GM19467 (cell line): ENCODE data around the gene WFS1.

ENCODE experiments used
- ATAC-seq: cut with Tn5 transposase; IDR thresholded peaks from one replicate; pipeline ENCODE4 v1.9.1; 2021; ENCODE audit warnings: mild to moderate bottlenecking, moderate library complexity; ENCODE audit not compliant: unreplicated experiment

WFS1 gene

DNA sequence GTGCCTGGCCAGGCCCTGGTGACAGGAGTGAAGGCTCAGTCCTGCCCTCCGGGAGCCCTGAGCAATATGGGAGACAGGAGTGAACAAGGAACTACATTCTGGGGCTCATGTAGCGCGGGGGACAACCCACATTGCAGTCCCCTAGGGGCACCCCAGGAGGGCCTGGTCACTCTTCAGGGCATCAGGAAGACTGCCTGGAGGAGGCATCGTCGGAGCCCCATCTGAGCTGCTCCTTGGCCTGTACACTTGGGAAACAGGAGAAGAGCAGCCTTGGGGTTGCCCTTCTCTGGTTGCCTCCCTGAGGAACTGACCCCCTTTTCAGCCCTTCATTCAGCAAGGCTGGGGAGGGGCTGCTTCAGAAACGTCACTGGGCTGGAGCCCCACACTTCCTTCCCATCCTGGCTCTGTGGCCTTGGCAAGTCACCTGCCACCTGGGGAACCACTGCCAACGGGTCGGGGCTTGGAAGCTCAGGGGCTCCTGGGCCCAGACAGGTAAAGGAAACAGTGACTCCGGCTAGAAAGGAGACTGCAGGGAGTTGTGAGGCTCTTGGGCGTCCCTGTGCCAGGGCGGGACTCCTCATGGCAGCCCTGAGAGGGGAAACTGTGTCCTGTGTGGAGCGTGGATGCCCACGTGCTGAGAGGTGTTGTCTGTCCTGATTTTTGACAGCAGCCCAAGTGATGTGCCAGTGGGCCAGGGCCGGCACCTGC, 10.1 kb downstream of the WFS1 start:
- no peak for ATAC-seq

DNA sequence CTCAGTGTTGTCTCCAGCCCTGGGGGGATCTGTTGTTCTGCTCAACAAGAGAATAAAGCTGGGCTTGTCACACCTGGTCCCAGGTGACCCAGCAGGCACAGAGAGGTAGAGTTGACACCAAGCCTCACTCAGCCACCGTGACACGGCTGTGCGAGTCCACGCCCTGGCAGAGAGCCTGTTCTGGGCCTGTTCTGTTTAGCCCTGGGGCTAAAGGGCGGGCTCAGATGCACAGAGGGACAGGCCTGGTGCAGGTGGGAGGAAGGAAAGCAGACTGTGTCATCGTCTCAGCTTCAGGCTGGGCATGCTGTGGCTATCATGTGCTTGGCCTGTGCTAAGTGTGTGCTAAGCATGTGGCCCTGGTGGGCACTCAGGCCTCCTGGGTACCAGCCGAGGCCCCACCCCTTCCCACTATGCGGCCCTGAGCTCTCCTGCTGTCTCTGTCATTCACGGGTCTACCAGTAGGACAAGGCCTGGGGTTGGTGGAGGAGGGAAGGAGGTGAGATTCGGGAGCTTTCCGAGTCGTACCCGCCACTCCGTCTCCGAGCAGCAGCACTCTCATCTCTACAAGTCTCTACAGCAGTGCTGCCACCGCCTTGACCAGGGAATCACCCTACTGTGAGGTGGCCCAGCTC, 10.8 kb downstream of the WFS1 start:
- ATAC-seq: no peak

DNA sequence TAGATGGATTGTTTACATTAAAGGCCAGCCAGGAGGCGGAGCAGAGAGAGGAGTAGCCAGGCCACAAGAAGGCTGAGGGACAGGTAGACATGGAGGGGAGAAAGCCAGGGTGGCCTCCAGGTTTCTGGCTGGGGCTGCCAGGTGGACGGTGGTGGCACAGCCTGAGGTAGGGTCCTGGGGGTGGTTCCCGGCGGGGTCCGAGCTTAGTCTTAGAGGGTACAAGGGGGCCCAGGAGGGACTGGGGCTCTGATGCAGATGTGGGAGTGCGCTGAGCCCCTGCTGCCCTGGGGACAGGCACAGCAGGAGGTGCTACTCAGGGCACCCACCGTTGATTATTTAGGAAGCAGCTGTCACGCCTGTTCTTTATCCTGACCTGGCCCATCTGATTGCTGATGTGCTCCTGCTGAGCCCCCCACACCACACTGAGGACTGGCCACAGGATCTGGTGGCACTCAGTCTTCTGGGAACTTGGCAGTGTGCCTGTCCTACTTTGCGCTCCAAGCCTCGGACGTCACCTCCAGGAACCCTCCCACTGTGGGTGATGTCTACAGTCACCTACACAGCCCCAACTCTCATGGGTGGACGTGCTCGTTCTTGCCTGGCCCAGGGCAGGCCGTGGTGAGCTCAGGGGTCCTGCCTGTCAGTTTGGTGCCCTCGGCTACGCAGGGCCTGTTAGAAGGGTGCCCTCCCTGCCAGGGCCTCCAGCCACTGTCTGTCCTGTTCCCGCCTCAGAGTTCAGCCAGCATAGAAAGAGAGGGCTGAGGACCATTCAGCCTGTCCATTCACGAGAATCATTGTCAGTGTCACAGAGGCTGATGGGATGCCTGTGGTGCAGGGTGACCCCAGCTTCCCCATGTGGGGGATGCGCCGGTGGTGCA, 12.0 kb downstream of the WFS1 start:
- no peak for ATAC-seq

DNA sequence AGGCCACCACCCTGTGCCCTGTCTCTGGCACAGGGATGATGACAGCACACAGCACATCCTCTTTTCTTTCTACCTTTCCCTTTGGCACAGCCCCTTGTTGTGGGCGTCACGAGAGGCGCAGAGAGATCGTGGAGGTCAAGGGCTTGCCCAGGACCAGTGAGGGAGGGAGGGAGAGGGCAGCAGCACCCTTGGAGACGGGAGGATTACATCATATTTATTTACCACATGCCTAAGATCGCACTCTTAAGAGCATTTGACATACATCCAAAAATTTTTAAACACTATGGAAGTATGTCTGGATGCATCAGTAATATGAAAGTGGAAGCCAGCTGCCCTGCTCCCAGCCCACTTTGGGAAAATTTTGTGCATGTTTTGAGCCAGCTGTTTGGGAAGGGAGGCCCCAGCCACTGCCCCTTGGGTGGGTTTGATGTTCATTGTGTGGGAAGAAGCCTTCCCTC, 12.7 kb downstream of the WFS1 start:
- ATAC-seq: no peak

DNA sequence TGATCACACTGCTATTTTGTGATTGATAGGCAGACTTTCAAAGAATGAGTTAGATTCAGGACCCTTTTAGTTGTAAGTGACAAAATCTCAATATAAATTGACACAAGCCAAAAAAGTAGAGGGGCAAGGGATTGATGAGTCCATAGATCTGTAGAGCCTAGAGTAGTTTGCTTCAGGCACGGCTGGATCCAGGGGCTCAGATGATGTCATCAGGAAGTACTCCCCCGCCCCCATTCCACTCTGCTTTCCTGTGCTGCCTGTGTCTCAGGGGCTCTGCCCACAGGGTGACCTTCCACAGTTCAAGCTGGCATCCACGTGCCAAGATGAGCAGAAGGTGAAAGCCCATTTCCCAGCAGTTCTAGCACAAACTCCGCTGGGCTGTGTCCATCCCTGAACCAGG, 13.6 kb downstream of the WFS1 start:
- ATAC-seq: no peak

DNA sequence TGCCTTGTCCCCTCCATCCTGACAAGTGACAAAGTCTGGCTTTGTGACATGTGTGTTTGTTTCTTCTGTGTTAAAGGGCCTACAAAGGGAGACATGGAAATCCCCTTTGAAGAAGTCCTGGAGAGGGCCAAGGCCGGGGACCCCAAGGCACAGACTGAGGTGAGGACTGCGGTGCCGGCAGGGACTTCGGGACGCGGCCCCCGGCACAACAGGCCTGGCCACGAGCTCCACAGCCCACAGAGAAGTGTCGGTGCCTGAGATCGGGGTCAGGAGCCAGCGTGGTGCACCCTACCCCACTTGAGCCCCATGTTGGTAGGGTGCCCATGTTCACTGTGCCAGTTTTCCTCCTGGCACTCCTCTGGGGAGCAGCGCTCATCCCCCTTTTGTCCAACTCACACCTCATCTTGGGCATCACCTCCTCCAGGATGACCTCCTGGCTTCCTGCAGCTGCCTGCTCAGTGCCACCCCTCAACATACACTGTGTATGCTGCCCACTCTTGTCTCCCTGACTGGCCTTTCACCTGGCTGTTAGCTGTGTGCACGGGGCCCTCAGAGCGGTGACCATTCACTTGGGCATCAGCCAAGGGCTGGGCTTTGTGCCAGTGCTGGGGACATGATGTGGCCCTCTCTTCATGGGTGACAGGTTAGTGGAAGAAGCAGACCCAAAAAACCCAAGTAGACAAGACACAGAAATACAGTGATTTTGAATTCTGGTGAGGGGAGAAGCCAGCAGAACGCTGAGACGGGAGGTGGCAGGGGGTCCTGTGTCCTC, 17.6 kb downstream of the WFS1 start:
- no peak for ATAC-seq

DNA sequence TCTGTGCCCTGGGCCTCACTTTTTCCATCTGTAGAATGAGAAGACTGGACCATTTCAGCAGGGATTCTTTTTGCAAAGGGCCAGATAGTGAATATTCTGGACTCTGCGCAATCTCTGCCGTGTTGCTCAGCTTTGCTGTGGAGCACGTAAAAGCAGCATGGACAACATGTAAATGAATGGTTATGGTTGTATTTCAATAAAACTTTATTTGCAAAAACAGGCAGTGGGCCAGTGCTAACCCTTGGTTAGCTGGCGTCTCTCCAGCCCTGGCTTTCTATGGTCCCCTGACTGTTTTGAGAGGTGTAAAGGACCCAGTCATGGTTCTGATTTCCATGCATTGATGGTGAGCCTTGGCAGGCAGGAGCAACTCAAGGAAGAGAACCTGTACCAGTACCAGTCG, 18.7 kb downstream of the WFS1 start:
- ATAC-seq: no peak

DNA sequence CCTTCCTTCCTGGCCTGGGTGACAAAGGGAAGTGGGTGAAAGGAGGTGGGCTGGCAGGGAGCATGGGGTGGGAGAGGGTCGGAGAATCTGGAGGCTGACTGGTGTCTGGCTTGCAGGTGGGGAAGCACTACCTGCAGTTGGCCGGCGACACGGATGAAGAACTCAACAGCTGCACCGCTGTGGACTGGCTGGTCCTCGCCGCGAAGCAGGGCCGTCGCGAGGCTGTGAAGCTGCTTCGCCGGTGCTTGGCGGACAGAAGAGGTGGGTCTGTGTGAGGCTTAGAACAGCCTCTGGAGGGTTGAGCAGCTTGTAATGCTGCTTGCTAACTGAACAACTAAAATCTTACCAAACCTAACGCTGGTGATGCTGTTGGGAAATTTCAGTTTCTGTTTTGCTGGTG, 19.2 kb downstream of the WFS1 start:
- no peak for ATAC-seq

DNA sequence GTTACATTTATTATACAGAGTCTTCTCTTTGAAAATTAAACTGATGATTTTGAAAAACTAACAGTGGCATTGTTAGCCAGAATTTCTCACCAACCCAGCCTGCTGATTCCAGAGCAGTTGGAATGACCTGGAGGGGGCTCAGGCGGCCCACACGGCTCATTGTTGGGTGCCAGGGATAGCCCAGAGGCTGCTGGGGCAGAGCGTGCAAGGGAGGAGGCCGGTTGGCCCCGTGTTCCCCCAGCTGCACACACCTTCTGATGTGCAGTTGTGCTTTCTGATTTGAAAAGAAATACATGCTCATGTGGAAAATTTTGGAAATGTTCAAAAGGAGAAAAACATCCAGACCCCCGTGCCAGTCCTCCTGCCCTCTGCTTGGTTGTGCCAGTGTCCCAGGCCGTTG, 20.6 kb downstream of the WFS1 start:
- no peak for ATAC-seq

DNA sequence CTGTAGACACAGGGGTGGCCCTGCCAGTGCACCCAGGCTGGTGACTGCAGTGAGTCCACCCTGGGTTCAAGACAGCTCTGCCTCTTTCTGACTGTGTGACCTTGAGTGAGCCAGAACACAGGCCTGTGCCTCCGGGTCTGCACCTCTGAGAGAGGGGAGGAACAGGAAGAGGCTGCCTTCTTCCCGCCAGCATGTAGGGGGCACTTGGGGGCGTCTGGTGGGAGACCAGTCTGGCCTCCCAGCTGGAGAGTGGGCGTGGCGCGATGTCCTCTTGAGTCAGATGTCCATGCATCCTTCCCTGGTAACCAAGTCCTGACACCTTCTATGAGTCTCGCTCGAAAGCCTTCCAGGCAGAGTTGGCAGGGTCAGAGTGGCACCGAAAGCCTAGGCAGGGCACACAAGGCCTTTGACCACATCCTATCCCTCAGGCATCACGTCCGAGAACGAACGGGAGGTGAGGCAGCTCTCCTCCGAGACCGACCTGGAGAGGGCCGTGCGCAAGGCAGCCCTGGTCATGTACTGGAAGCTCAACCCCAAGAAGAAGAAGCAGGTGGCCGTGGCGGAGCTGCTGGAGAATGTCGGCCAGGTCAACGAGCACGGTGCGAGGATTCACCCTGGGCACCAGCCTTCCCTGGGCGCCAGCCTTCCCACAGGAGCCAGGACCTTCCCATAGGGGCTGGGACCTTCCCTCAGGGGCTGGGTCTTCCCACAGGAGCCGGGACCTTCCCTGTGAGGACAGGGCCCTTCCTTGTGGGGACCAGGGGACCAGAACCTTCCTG, 21.3 kb downstream of the WFS1 start:
- ATAC-seq: no peak

DNA sequence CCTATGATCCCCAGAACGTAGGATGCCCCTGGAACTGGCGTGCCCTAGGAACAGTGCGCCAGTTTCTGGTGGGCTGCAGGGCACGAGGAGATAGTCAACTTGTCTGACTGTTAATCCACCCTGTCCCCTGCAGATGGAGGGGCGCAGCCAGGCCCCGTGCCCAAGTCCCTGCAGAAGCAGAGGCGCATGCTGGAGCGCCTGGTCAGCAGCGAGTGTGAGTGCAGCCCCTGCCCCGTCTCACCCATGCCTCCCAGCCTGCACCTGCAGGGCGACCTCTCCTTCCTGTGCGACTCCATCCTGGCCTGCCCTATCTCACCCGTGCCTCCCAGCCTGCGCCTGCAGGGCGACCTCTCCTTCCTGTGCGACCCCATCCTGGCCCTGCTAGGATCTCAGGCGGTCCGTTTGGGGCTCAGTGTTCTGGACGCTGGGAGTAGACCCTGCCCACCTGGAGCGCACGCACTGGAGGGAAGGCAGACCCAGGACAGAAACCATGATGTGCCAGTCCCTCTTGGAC, 22.2 kb downstream of the WFS1 start:
- ATAC-seq: no peak

DNA sequence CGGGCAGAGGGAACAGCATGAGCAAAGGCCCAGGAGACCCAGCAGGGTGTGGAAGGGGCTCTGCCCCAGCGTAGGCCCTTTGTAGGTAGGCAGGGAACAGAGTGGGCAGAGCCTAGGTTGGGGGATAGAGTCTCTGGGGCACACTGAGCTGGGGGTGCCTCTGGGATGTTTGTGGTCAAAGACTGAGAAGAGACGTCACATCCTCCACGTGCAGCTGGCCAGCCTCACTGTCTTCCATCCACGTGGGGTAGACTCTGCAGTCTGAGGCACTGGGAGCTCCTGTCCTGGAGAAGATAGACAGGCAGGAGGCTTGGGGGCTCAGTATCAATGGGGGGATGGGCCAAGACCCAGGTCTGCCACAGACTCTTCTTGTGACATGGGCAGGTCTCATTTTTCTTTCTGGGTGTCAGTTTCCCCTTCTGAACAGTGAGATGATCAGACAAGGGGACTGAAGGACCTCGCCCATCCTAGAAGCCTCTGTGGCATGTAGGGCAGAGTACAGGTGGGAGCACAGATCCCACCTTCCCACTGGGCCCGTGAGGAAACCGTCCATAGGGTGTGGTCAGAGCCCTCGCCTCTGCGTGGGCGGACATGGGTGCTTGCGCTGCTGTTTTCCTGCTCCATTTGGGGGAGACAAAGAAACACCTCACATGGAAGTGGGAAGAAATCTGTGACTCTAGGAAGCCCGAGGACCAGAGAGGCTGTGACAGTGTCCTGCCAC, 22.9 kb downstream of the WFS1 start:
- no peak for ATAC-seq

DNA sequence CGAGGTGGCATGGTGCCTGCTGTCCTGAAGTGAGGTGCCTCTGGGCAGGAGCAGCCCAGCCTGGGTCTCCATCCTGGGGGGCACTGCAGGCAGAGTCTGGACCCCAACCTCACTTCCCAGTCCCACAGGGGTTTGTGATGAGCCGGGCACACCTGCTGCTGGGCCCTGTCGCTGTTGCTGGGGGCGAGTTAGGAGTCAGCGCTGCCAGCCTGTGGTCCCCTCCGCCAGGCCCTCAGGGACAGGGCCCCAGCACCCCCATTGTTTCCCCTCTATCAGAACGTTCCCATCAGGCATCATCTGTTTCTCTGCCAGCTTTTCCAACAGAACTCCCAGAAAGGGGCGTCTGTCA, 23.4 kb downstream of the WFS1 start:
- no peak for ATAC-seq

DNA sequence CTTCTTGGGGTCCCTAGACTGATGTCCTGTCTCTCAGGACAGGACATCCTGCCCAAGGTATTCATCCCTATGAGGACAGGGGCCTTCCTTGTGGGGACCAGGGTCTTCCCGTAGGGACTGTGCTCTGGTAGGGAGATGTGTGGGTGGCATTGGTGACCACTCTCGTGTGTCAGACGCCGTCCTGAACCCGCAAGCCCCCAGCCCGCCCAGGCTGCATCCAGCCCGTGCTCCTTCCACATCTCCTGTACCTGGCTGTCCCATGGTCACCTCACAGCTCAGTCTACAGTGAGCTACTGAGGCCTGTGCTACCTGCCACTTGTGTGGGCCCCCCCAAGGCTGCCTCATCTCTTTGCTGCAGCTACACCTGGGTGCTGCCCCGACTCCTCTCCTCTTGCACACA, 24.0 kb downstream of the WFS1 start:
- ATAC-seq: no peak

DNA sequence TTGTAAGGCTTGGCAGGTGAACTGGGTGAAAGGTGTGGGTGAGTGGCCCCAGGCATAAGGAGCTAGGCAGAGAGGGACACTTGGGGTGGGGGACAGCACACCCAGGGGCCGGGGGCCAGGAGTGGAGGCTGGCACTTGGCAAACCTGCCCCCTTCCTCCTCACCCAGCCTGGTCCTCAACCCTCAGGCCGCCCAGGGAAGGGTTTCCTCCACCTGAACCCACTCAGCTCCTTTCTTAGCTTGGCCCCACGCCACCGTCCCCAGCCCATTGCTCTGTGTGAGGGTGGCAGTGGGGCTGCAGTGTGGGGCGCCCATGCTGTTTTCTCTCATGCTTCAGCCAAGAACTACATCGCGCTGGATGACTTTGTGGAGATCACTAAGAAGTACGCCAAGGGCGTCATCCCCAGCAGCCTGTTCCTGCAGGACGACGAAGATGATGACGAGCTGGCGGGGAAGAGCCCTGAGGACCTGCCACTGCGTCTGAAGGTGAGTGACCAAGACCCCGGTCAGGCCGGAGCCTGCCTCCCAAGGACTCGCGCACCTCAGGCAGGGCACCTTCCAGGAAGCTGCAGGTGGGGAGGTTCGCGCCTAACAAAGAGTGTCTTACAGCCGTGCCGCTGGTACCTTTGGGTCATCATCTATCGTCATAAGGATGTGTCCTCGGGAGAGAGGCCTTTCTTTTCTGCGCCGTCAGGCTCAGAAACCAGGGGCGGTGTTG, 25.2 kb downstream of the WFS1 start:
- ATAC-seq: no peak

DNA sequence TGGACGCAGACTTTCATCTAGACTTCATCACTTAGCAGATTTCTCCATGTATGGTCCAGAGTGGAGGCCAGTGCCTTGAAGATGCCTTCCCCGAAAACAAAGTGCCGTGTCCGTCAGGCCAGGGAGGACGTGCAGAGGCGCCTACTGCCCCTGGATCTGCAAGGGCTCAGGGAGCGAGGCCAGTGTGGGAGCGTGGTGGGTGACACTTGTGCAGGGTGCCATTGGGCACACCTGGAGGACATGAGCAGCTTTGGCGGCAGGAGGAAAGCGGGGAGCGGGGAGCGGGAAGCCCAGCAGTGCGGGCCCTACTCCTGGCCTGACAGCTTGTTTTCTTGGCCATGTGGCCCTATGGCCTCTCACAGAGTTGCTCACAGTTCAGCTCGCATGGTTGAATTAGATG, 25.8 kb downstream of the WFS1 start:
- no peak for ATAC-seq

DNA sequence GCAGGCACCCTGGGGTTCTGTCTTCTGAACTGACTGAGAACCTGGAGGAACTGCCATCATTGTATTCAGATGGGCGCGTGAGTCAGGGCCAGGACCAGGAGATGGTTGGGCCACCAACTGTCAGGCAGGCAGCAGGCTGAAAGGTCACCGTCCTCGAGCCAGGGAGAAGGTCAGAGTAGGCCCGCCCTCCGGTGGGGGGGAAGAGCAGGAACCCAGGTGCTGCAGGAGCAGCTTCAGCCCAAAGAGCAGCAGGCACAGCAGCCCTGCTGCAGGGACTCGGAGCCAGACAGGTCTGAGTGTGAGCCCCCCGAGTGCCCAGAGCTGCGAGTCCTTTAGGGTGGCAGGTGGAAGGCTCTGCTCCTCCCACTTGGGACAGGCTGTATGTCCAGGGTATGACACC, 26.4 kb downstream of the WFS1 start:
- no peak for ATAC-seq

DNA sequence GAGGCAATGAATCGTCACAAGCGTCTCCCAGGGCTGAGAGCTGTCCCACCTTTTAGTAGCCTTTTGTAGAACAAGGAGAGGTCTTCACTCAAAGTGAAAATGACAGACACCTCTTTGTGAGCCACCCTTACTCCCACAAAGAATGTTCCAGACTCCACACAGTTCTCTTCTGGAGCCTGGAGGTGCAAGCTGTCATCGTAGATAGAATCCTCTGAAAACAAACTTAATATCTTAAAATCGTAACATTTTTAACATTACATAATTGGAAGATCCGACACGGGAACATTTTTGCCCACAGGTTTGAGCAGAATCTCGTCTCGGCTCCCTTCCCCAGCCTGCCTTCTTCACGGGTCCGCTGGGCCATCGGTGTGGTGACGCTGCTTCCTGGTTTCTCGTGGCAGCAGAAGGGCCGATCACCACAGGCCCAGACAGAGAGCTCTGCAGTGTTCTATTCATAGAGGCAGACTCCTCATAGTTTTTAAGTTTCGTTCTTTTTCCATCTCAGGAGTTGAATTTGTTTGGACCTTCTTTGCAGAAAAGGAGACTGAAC, 27.7 kb downstream of the WFS1 start:
- no peak for ATAC-seq

DNA sequence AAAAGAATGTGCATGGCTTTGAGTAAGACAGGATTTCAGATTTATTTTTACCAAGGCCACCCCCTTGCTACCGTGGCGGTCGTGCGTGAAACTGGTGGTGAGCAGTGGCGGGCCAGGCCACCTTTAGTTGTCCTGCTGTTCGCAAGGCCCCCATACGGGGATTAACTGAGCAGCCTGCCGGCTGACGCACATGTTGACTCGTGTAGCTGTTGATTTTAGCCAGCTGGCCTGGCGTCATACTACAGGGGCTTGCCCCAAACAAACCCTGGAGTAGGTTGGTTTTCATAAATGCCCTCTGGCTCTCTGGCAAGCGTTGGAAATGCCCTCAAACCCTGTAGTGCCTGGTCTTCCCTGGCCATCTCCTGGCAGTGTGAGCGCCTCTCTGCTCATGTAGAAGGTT, 28.4 kb downstream of the WFS1 start:
- no peak for ATAC-seq
